LNCAP (cell line): Measurements from ENCODE around the gene DBT.

ENCODE experiments used
- CTCF ChIP-seq: fragments of 450-650 bp; IDR thresholded peaks from 2 replicates; pipeline ENCODE4 v1.5.1; 2017; ENCODE audit warnings: mild to moderate bottlenecking

Gene DBT

GRCh38 chr1:100249537-100250257 lies at the start of gene DBT:
DBT (minus strand) TSS chr1:100249834; CDS start chr1:100249820, 14 bp downstream.
- no peak for TF ChIP-seq CTCF

GRCh38 chr1:100298512-100298911 lies 48.9 kb upstream of the DBT start:
- TF ChIP-seq CTCF = no peak

- no peak for TF ChIP-seq CTCF
Observed at GRCh38 chr1:100296140-100296539, 46.5 kb upstream of the DBT start.

- no peak for TF ChIP-seq CTCF
Observed at GRCh38 chr1:100292711-100293110, 43.1 kb upstream of the DBT start.

GRCh38 chr1:100290291-100290690 lies 40.7 kb upstream of the DBT start:
- no peak for TF ChIP-seq CTCF

- no peak for TF ChIP-seq CTCF
Observed at GRCh38 chr1:100287162-100287561, 37.5 kb upstream of the DBT start.

GRCh38 chr1:100284591-100284990 lies 35.0 kb upstream of the DBT start:
- no peak for TF ChIP-seq CTCF
